SU-DHL-6 (cell line): ENCODE measurements around the gene TPST2.

Source experiments
- EZH2phosphoT487 ChIP-seq: fragments of 200-600 bp; sonication (generic), shearing (Covaris generic); conservative IDR thresholded peaks from 2 replicates; pipeline ENCODE4 v1.6.1; 2018; ENCODE audit warnings: mild to moderate bottlenecking, antibody characterized with exemption, low read length, moderate library complexity, mixed read lengths
- TF ChIP-seq, protein P1 (sequence below): fragments of 200-600 bp; sonication (generic); IDR thresholded peaks from one replicate; pipeline ENCODE4 v1.5.1; 2017; ENCODE audit warnings: antibody characterized with exemption, mild to moderate bottlenecking, low read length, moderate library complexity; ENCODE audit not compliant: insufficient read depth, poor library complexity, severe bottlenecking

DNA sequence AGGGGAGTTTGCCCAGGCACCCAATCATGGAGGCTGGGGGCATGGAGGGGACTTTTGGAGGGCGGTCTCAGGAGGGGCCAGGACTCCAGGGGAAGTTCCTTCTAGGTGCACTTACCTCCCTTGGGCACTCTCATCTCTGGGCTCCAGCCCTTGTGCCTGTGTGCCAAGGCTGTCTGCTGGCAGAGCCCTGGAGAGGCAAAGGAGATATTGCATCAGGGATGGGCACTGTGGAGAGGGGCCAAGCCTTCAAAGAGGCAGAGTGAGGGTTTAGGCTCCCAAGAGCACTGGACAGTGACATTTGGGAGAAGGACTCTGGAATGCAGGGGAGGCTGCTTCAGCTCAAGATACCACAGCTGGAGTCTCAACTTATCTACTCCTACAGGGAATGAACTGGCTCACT lies 45.4 kb downstream of the TPST2 start:
- TF ChIP-seq, protein P1, sequence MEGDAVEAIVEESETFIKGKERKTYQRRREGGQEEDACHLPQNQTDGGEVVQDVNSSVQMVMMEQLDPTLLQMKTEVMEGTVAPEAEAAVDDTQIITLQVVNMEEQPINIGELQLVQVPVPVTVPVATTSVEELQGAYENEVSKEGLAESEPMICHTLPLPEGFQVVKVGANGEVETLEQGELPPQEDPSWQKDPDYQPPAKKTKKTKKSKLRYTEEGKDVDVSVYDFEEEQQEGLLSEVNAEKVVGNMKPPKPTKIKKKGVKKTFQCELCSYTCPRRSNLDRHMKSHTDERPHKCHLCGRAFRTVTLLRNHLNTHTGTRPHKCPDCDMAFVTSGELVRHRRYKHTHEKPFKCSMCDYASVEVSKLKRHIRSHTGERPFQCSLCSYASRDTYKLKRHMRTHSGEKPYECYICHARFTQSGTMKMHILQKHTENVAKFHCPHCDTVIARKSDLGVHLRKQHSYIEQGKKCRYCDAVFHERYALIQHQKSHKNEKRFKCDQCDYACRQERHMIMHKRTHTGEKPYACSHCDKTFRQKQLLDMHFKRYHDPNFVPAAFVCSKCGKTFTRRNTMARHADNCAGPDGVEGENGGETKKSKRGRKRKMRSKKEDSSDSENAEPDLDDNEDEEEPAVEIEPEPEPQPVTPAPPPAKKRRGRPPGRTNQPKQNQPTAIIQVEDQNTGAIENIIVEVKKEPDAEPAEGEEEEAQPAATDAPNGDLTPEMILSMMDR = no peak
- TF ChIP-seq EZH2phosphoT487 = no peak
